GM18861 (cell line): ENCODE results near the gene SRA1.

ENCODE experiments used
- ATAC-seq: cut with Tn5 transposase; IDR thresholded peaks from one replicate; pipeline ENCODE4 v1.9.1; 2021; ENCODE audit not compliant: unreplicated experiment

The SRA1 gene

GRCh38 chr5:140551872-140552271 lies 5.4 kb downstream of the SRA1 start:
- ATAC-seq: no peak

GRCh38 chr5:140550147-140551079 lies 6.9 kb downstream of the SRA1 start:
- ATAC-seq: no peak

GRCh38 chr5:140549237-140550144 lies 7.8 kb downstream of the SRA1 start:
- no peak for ATAC-seq

GRCh38 chr5:140548791-140549190 lies 8.5 kb downstream of the SRA1 start:
- ATAC-seq: no peak

GRCh38 chr5:140548300-140548688 lies 9.0 kb downstream of the SRA1 start:
- ATAC-seq: no peak

- ATAC-seq: peak; percentile 97
These were observed 9.6 kb downstream of the SRA1 start, which contains the start of gene EIF4EBP3 for GRCh38 chr5:140547508-140548299. Gene EIF4EBP3, plus strand, starts transcription at chr5:140547662. Its CDS starts 76 bp downstream, at chr5:140547738.

- no peak for ATAC-seq
These were observed 10.3 kb downstream of the SRA1 start for GRCh38 chr5:140546851-140547507.

GRCh38 chr5:140545606-140546005 lies 11.7 kb downstream of the SRA1 start:
- no peak for ATAC-seq

- no peak for ATAC-seq
These were observed 12.3 kb downstream of the SRA1 start for GRCh38 chr5:140544986-140545385.

- ATAC-seq: no peak
These were observed 14.3 kb downstream of the SRA1 start for GRCh38 chr5:140542972-140543371.

- no peak for ATAC-seq
These were observed 17.0 kb downstream of the SRA1 start for GRCh38 chr5:140540227-140540626.

- no peak for ATAC-seq
These were observed 33.3 kb downstream of the SRA1 start for GRCh38 chr5:140524003-140524402.

- ATAC-seq: no peak
These were observed 44.1 kb downstream of the SRA1 start for GRCh38 chr5:140513124-140513523.

GRCh38 chr5:140509898-140510297 lies 47.4 kb downstream of the SRA1 start:
- ATAC-seq: no peak

GRCh38 chr5:140502834-140503233 lies 54.4 kb downstream of the SRA1 start:
- no peak for ATAC-seq
